ENCODE results near the gene SYT2.

GRCh38 chr1:202567738-202568137 lies 142.5 kb downstream of the SYT2 start:
- TF ChIP-seq CTCF (IDR thresholded peaks at IDR 0.05) (no peak), POLR2A (IDR thresholded peaks at IDR 0.05) (no peak)

Measured in Peyer's patch (tissue), 4 donors.